SK-N-SH (cell line): ENCODE results near the gene CDH16.

ENCODE experiments used
- GABPA ChIP-seq: IDR thresholded peaks from 2 replicates; pipeline ENCODE4 v1.4.0; 2012; ENCODE audit warnings: low read depth, mild to moderate bottlenecking
- GATA2 ChIP-seq: sonication (generic); formaldehyde crosslinking; IDR thresholded peaks from 2 replicates; pipeline ENCODE4 v1.5.0; 2020; ENCODE audit warnings: mild to moderate bottlenecking, missing genetic modification reagents
- NFIC ChIP-seq: IDR thresholded peaks from 2 replicates; pipeline ENCODE4 v1.4.0; 2012; ENCODE audit warnings: borderline replicate concordance
- POLR2AphosphoS5 ChIP-seq: IDR thresholded peaks from 2 replicates; pipeline ENCODE4 v1.6.1; 2012; ENCODE audit warnings: low read depth, low read length
- RAD21 ChIP-seq: IDR thresholded peaks from 2 replicates; pipeline ENCODE4 v1.6.1; 2012; ENCODE audit warnings: mild to moderate bottlenecking, low read length
- TF ChIP-seq, protein P1 (sequence below): fragments of 200-600 bp; sonication (generic); IDR thresholded peaks from 2 replicates; pipeline ENCODE4 v1.6.1; 2017; ENCODE audit warnings: antibody characterized with exemption, mild to moderate bottlenecking, moderate library complexity
- TF ChIP-seq, protein P2 (sequence below): fragments of 150-350 bp; IDR thresholded peaks from 2 replicates; pipeline ENCODE4 v1.6.1; 2016; ENCODE audit warnings: mild to moderate bottlenecking, low read depth, low read length

DNA sequence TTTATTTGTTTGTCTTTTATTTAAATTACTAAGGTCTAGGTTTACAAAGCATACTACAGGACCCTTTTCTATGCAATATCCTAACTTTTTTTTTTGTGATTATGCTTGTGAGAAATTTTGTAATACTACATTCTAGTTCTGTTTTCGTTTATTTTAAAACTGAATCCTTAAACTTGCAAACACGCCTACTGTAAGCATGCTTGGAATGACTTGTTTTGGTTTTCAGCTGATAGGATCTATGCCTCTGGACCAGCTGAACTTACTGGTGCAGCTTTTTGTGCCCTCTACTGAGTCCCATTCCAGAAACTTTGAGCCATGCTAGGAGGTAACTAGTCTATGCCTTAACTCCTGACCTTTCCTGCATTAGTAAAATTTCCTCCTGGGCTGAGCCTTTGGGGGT, 32.4 kb downstream of the CDH16 start:
- TF ChIP-seq GATA2 (CRISPR knock-in tag) (no peak), POLR2AphosphoS5 (no peak), NFIC (no peak), GABPA (no peak), RAD21 (no peak)
- TF ChIP-seq, protein P1, sequence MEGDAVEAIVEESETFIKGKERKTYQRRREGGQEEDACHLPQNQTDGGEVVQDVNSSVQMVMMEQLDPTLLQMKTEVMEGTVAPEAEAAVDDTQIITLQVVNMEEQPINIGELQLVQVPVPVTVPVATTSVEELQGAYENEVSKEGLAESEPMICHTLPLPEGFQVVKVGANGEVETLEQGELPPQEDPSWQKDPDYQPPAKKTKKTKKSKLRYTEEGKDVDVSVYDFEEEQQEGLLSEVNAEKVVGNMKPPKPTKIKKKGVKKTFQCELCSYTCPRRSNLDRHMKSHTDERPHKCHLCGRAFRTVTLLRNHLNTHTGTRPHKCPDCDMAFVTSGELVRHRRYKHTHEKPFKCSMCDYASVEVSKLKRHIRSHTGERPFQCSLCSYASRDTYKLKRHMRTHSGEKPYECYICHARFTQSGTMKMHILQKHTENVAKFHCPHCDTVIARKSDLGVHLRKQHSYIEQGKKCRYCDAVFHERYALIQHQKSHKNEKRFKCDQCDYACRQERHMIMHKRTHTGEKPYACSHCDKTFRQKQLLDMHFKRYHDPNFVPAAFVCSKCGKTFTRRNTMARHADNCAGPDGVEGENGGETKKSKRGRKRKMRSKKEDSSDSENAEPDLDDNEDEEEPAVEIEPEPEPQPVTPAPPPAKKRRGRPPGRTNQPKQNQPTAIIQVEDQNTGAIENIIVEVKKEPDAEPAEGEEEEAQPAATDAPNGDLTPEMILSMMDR: no peak
- TF ChIP-seq, protein P2, sequence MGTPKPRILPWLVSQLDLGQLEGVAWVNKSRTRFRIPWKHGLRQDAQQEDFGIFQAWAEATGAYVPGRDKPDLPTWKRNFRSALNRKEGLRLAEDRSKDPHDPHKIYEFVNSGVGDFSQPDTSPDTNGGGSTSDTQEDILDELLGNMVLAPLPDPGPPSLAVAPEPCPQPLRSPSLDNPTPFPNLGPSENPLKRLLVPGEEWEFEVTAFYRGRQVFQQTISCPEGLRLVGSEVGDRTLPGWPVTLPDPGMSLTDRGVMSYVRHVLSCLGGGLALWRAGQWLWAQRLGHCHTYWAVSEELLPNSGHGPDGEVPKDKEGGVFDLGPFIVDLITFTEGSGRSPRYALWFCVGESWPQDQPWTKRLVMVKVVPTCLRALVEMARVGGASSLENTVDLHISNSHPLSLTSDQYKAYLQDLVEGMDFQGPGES: no peak
